T-cell (primary cell): ENCODE data around the gene PEX1. TPM values are rescaled to one million over a fixed set of nuclear protein-coding genes. Genes with fewer than 3 reads are reported as not detected.
A peak's percentile ranks its signal among the peaks of the same experiment; 100 is the strongest.

Experiments
- ATAC-seq, 4 experiments: fragments of 200-7000 bp in 3 of 4; fragments of 150-1000 bp in 1 of 4; cut with Tn5 transposase; replicated peaks in 1 of 4; 1 replicate in 3 of 4; 2 replicates in 1 of 4; pipeline ENCODE4 v1.10.0; 2021; ENCODE audit warnings: moderate library complexity in 3 of 4, mild to moderate bottlenecking in 2 of 4, moderate number of reproducible peaks in 1 of 4
- CTCF ChIA-PET, 2 donors: fragments of 300-600 bp; sonication (Branson Sonifier 250); formaldehyde crosslinking; loops; one replicate each; lab custom pipeline; 2022; ENCODE audit warnings: antibody characterized with exemption in 2 of 2; lab: Charles Lee
- POLR2A ChIA-PET, 2 donors: fragments of 300-600 bp; sonication (Branson Sonifier 250); formaldehyde crosslinking; loops; one replicate each; lab custom pipeline; 2022; ENCODE audit warnings: antibody characterized with exemption in 2 of 2; lab: Charles Lee
- DNase-seq, 35 experiments: peaks; one replicate each; pipeline versions ENCODE4 v3.0.0 to v3.0.0-alpha.2; 2013 to 2023
- H3K27ac ChIP-seq: one replicate; pipeline ENCODE4 v1.5.1; 2013; ENCODE audit warnings: low read length
- H3K27me3 ChIP-seq, 2 experiments: replicated peaks in 1 of 2; 1 replicate in 1 of 2; 2 replicates in 1 of 2; pipeline versions ENCODE4 v1.6.1 to v1.7.0; 2013; ENCODE audit warnings: low read length in 1 of 2, mixed read lengths in 1 of 2; ENCODE audit not compliant: control insufficient read depth in 2 of 2, insufficient read depth in 2 of 2; ENCODE audit errors: extremely low read depth in 1 of 2
- H3K36me3 ChIP-seq, 2 donors: 1 replicate in 1 of 2; 2 replicates in 1 of 2; pipeline versions ENCODE4 v1.6.1 to v1.7.0; 2013; ENCODE audit warnings: low read length in 1 of 2; ENCODE audit not compliant: control insufficient read depth in 2 of 2, insufficient read depth in 1 of 2; ENCODE audit errors: extremely low read depth in 1 of 2
- H3K4me1 ChIP-seq, 2 experiments: 1 replicate in 1 of 2; 2 replicates in 1 of 2; pipeline versions ENCODE4 v1.6.1 to v1.7.0; 2013; ENCODE audit warnings: low read length in 2 of 2, mixed read lengths in 1 of 2; ENCODE audit not compliant: insufficient read depth in 2 of 2, control insufficient read depth in 1 of 2; ENCODE audit errors: extremely low read depth in 1 of 2
- H3K4me3 ChIP-seq, 2 donors: 1 replicate in 1 of 2; 2 replicates in 1 of 2; pipeline versions ENCODE4 v1.5.1 to v1.7.0; 2013; ENCODE audit warnings: mild to moderate bottlenecking in 2 of 2, low read length in 1 of 2, moderate library complexity in 1 of 2; ENCODE audit not compliant: control insufficient read depth in 1 of 2; ENCODE audit errors: extremely low read depth in 1 of 2
- H3K9me3 ChIP-seq: 2 replicates; pipeline ENCODE4 v1.7.0; 2013
- H3K27ac Mint-ChIP-seq, 2 donors: one replicate each; pipeline ENCODE4 v1.8.0; 2020 to 2021; ENCODE audit warnings: mild to moderate bottlenecking in 2 of 2, mixed read lengths in 2 of 2
- H3K27me3 Mint-ChIP-seq, 2 donors: one replicate each; pipeline ENCODE4 v1.8.0; 2021 to 2022; ENCODE audit warnings: mixed read lengths in 2 of 2
- H3K36me3 Mint-ChIP-seq: one replicate; pipeline ENCODE4 v1.8.0; 2021; ENCODE audit warnings: mixed read lengths
- H3K4me1 Mint-ChIP-seq, 3 donors: one replicate each; pipeline ENCODE4 v1.8.0; 2020 to 2022; ENCODE audit warnings: mixed read lengths in 3 of 3, mild to moderate bottlenecking in 1 of 3
- H3K4me3 Mint-ChIP-seq, 3 donors: one replicate each; pipeline ENCODE4 v1.8.0; 2020 to 2022; ENCODE audit warnings: mild to moderate bottlenecking in 3 of 3, mixed read lengths in 3 of 3, moderate library complexity in 3 of 3
- H3K9me3 Mint-ChIP-seq, 3 donors: one replicate each; pipeline ENCODE4 v1.8.0; 2020 to 2022; ENCODE audit warnings: mixed read lengths in 3 of 3
- WGBS: methylation state at CpG from one replicate; pipeline ENCODE4 v1.1.5; 2013; ENCODE audit warnings: missing lambda C conversion rate; ENCODE audit not compliant: insufficient coverage; 5-methylcytosine and 5-hydroxymethylcytosine counted together
- total RNA-seq, 35 experiments: library from RNA in 6 of 35; stranded (reverse) in 6 of 35; fragments of 120-200 nt in 1 of 35; gene quantifications; one replicate each; pipeline versions ENCODE4 v1.2.1 to v1.2.4 and lab custom pipeline; 2013 to 2026

The PEX1 gene
- 10 to 100 TPM; 24.0 to 33.8 (median 29.2) TPM for total RNA-seq
- total RNA-seq (2013) = 38.6 TPM
- 28.3 to 131 (median 63.6) reads per million in 29 experiments for total RNA-seq (lab: John Stamatoyannopoulos, UW)

DNA sequence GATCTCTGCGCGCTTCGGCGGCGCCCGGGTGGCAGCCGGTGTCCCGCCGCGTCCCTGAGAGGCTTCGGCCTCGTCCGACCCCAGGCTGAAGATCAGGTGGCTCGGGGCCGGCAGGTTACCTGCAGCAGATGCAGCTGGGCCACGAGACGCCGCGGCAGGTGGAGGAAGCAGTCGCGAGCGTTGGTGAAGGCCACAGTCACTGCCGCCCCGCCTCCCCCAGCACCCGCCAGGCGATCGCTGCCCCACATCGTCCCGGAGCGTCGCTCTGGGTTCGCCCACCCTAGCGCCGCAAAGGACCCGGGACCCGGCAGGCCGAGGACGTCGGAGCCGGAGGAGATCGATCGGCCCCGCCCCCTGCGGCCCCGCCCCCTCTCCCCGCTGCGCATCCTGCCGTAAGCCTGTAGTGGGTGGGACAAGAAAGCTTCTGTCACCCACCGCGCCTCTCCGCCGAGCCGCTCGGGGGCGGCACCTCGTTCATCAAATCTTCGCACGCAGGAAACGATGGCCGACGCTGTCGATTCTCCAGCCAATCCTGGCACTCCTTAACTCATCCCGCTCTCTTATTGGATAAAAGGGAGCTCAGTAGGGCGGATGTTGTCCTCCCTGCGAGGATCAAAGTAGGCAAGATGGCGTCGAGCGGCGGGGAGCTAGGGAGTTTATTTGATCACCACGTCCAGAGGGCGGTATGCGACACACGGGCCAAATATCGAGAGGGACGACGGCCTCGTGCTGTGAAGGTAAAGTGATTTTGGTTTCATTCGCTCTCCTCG is at the start of gene PEX1, which contains the start of gene RBM48:
Gene PEX1, minus strand, starts transcription at position 333 of the 770 bp plus-strand sequence. Its CDS starts 85 bp downstream, at position 248.
Gene RBM48, plus strand, starts transcription at position 608 of the 770 bp plus-strand sequence. Its CDS starts 19 bp downstream, at position 627.
- H3K9me3 Mint-ChIP-seq = no peaks in the 10 kb centered on the region
- WGBS = under 1% methylated on average over 67 of the region's 79 CpGs
- POLR2A ChIA-PET = interaction anchor here (0.5 to 1.3 kb wide), 28 partner anchors 8 to 703 kb away, joined by 3 to 14 read pairs (median 4); partner anchors contain the start of genes AKAP9 (in 1 of the 2), FAM133B (in 1 of the 2), GATAD1 (in 1 of the 2) and MTERF1 (in 1 of the 2)
- CTCF ChIA-PET = interaction anchor here (0.5 to 2.2 kb wide), 35 partner anchors 10 to 704 kb away, joined by 3 to 34 read pairs (median 4); partner anchors contain the start of genes AKAP9 (in 1 of the 2), ANKIB1 (in 1 of the 2), FAM133B (in 1 of the 2) and GATAD1 (in 1 of the 2)
- Histone ChIP-seq H3K4me1 (peaks cover 9 to 19% of the 10 kb centered on the region in 2 experiments), H3K9me3 (no peaks in the 10 kb centered on the region), H3K36me3 (peaks cover 0 to 26% of the 10 kb centered on the region in 2 donors), H3K27me3 (no peaks in the 10 kb centered on the region), H3K4me3 (peak within 1 kb of the TSS; percentile 87 to 96), H3K27ac (peak within 1 kb of the TSS; percentile 93)
- peak; percentile 85 to 99 (median 96) for DNase-seq
- H3K36me3 Mint-ChIP-seq = peaks cover 19% of the 10 kb centered on the region
- peak within 1 kb of the TSS; percentile 89 to 96 for H3K27ac Mint-ChIP-seq
- H3K4me3 Mint-ChIP-seq = peak within 1 kb of the TSS; percentile 83 to 85 (median 84)
- peak; percentile 90 to 95 (median 94) for ATAC-seq
- H3K4me1 Mint-ChIP-seq = peaks cover 43 to 61% (median 49%) of the 10 kb centered on the region in 3 donors
- no peaks in the 10 kb centered on the region for H3K27me3 Mint-ChIP-seq

DNA sequence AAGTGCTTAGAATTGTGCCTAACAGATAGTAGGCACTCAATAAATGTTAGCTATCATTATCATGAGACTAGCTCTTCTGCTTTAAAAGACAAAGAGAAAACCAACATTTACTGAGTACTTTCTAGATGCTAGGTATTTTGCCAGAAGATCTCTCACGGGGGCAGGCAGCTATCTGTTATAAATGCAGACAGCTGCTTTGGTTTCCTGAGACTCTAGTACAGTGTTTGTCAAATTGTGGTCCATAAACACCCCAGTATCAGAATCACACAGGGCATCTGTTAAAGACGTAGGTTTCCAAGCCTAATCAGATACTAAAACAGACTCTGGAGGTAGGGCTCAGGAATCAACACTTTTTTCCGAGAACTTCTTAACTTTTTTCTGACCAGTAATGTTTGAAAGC is 48.0 kb upstream of the PEX1 start:
- Mint-ChIP-seq H3K4me3 (no peak overlapping the region), H3K27ac (no peak overlapping the region), H3K36me3 (peaks cover 39% of the 10 kb centered on the region), H3K9me3 (no peaks in the 10 kb centered on the region), H3K27me3 (no peaks in the 10 kb centered on the region), H3K4me1 (peaks cover 3 to 10% (median 5%) of the 10 kb centered on the region in 3 donors)
- POLR2A ChIA-PET = interaction anchor here (0.6 to 1.2 kb wide), 4 partner anchors 13 to 576 kb away, joined by 3 to 4 read pairs (median 3); partner anchors contain the start of genes PEX1 (in 1 of the 2) and RBM48 (in 1 of the 2)
- Histone ChIP-seq H3K27ac (no peak overlapping the region), H3K4me3 (no peak overlapping the region), H3K27me3 (no peaks in the 10 kb centered on the region), H3K36me3 (peaks cover 10 to 65% of the 10 kb centered on the region in 2 donors), H3K9me3 (no peaks in the 10 kb centered on the region), H3K4me1 (no peaks in the 10 kb centered on the region)
- CTCF ChIA-PET = interaction anchor here in 1 of 2 donors (1.3 kb wide), 1 partner anchor 13 kb away, joined by 4 read pairs; no protein-coding TSS in a partner anchor
- no peak for DNase-seq
- WGBS = no CpG with 5 or more reads among the region's 3 CpGs
- no peak for ATAC-seq

GRCh38 chr7:92569137-92569536 is 40.8 kb upstream of the PEX1 start:
- Histone ChIP-seq H3K36me3 (peaks cover 7 to 56% of the 10 kb centered on the region in 2 donors), H3K4me1 (no peaks in the 10 kb centered on the region), H3K4me3 (no peak overlapping the region), H3K27me3 (no peaks in the 10 kb centered on the region), H3K9me3 (no peaks in the 10 kb centered on the region), H3K27ac (no peak overlapping the region)
- DNase-seq = no peak
- no peak for ATAC-seq
- Mint-ChIP-seq H3K27ac (no peak overlapping the region), H3K4me1 (peaks cover 0 to 2% (median 1%) of the 10 kb centered on the region in 3 donors), H3K27me3 (no peaks in the 10 kb centered on the region), H3K9me3 (no peaks in the 10 kb centered on the region), H3K36me3 (peaks cover 43% of the 10 kb centered on the region), H3K4me3 (no peak overlapping the region)
- ChIA-PET POLR2A (interaction anchor here in 1 of 2 donors (0.9 kb wide), 1 partner anchor 11 kb away, joined by 4 read pairs; no protein-coding TSS in a partner anchor), CTCF (no interaction called here)
- WGBS = 83% methylated on average over 1 of the region's 4 CpGs

DNA sequence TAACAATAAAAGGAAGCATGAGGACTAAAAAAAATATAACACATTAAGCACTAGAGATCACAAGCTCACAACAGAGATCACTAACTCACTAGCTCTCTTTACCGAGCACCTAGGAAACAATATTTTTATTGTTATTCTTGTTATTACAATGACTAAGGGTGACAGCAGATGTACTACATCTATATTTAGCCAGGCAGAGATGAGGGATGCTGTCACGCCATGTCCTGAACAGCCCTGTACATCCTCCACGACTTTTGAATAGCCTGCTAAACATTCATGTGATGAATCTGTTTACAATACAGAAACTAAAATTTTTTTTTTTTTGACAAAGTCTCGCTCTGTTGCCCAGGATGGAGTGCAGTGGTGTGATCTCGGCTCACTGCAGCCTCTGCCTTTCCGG is 39.1 kb upstream of the PEX1 start:
- no peak for DNase-seq
- H3K27ac Mint-ChIP-seq = no peak overlapping the region
- ChIA-PET POLR2A (interaction anchor here in 1 of 2 donors (0.6 kb wide), 1 partner anchor 704 kb away, joined by 5 read pairs; no protein-coding TSS in a partner anchor), CTCF (no interaction called here)
- 100% methylated on average over 1 of the region's 6 CpGs for whole genome bisulfite sequencing
- no peak for ATAC-seq
- H3K4me1 Mint-ChIP-seq = no peaks in the 10 kb centered on the region
- H3K27me3 Mint-ChIP-seq = no peaks in the 10 kb centered on the region
- Histone ChIP-seq H3K27ac (no peak overlapping the region), H3K4me1 (no peaks in the 10 kb centered on the region), H3K36me3 (peaks cover 10 to 66% of the 10 kb centered on the region in 2 donors), H3K9me3 (no peaks in the 10 kb centered on the region), H3K27me3 (no peaks in the 10 kb centered on the region), H3K4me3 (no peak overlapping the region)
- no peak overlapping the region for H3K4me3 Mint-ChIP-seq
- H3K9me3 Mint-ChIP-seq = no peaks in the 10 kb centered on the region
- peaks cover 48% of the 10 kb centered on the region for H3K36me3 Mint-ChIP-seq

DNA sequence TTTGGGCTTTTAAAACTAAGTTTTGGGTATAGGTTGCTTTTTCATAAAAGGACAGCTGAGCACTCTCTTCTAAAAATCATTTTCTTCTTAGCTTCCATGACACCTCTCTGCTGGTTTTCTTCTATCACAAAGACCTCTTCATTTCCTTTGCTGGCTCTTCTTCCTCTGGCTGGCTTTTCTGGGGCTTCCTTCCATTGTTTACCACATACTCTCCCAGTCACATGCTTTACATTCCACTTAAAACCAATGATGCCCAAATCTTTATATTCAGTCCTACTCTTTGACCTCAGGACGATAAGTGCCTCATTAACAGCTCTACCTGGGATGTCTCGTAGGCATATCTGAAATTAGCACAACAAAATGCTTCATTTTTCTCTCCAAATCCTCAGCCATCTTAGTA is 35.0 kb upstream of the PEX1 start:
- H3K27me3 ChIP-seq = no peaks in the 10 kb centered on the region
- Mint-ChIP-seq H3K4me3 (no peak overlapping the region), H3K27me3 (no peaks in the 10 kb centered on the region), H3K36me3 (peaks cover 39% of the 10 kb centered on the region), H3K27ac (no peak overlapping the region), H3K4me1 (no peaks in the 10 kb centered on the region), H3K9me3 (no peaks in the 10 kb centered on the region)
- 100% methylated on average over 2 of the region's 2 CpGs for WGBS
- H3K27ac ChIP-seq = no peak overlapping the region
- H3K4me3 ChIP-seq = no peak overlapping the region
- POLR2A ChIA-PET = interaction anchor here (0.5 to 1.4 kb wide), 5 partner anchors 9 to 607 kb away, joined by 3 to 5 read pairs (median 3); partner anchors contain the start of gene RBM48 (in 1 of the 2)
- peaks cover 6 to 55% of the 10 kb centered on the region in 2 donors for H3K36me3 ChIP-seq
- no peak for DNase-seq
- no peaks in the 10 kb centered on the region for H3K4me1 ChIP-seq
- CTCF ChIA-PET = no interaction called here
- ATAC-seq = no peak
- H3K9me3 ChIP-seq = no peaks in the 10 kb centered on the region

DNA sequence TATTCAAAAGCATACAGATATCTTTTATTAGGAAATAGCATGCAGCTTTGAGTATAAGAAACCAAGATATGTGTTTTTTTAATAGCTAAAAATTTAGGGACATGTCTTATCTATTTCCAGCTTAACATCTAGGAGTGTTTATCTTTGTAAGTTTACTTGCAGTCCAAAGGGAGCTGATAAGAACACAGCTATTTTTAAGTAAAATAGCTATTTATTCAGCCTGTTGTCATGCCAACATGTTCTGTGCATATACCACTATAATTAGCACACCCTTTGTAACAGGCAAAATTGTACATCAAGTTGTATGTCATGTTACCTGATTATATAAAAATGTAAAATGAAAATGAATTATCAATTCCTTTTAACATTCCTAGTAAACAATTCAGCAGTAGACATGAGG is 32.3 kb upstream of the PEX1 start:
- H3K4me3 ChIP-seq = no peak overlapping the region
- DNase-seq = no peak
- CTCF ChIA-PET = no interaction called here
- peaks cover 26% of the 10 kb centered on the region for H3K36me3 Mint-ChIP-seq
- no peak for ATAC-seq
- H3K27ac ChIP-seq = no peak overlapping the region
- H3K9me3 Mint-ChIP-seq = no peaks in the 10 kb centered on the region
- H3K4me1 ChIP-seq = no peaks in the 10 kb centered on the region
- POLR2A ChIA-PET = no interaction called here
- H3K27ac Mint-ChIP-seq = no peak overlapping the region
- H3K27me3 ChIP-seq = no peaks in the 10 kb centered on the region
- no peaks in the 10 kb centered on the region for H3K9me3 ChIP-seq
- H3K27me3 Mint-ChIP-seq = no peaks in the 10 kb centered on the region
- no peak overlapping the region for H3K4me3 Mint-ChIP-seq
- peaks cover 6 to 32% of the 10 kb centered on the region in 2 donors for H3K36me3 ChIP-seq
- no peaks in the 10 kb centered on the region for H3K4me1 Mint-ChIP-seq
